ENCODE measurements around the gene EIF4G3.

The EIF4G3 gene

DNA sequence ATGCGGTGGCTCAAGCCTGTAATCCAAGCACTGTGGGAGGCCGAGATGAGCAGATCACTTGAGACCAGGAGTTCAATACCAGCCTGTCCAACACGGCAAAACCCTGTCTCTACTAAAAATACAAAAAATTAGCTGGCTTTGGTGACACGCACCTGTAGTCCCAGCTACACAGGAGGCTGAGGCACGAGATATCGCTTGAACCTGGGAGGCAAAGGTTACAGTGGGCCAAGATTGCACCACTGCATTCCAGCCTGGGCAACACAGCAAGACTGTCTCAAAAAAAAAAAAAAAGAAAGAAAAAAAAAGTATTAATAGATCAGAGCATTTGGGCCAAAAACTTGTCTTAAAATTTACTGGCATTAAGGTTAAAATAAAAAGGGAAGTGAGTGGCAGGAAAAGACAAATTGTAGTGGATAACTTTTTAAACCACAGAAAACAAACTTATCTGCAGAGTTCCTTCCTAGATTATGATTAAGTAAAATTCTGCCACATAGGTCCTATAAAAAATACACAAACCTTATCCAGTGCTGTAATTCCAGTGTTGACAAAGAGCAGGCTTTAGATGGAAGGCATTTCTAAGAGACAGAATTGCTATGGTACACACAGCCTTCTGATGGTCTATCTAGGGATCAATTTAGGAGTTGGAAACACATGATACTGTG lies 53.3 kb downstream of the EIF4G3 start:
- H3K27ac ChIP-seq (ENCODE audit: low read depth, low read length): no peak overlapping the region
- H3K9ac ChIP-seq (ENCODE audit: low read depth, low read length): no peak overlapping the region
- no peaks in the 10 kb centered on the region for H3K27me3 ChIP-seq (ENCODE audit: insufficient read depth, low read length)
- H3K4me1 ChIP-seq (ENCODE audit: insufficient read depth, low read length): peaks cover 9% of the 10 kb centered on the region
- no peaks in the 10 kb centered on the region for H3K9me3 ChIP-seq (ENCODE audit: insufficient read depth, low read depth, low read length)
- H3K36me3 ChIP-seq (ENCODE audit: insufficient read depth, low read length): peaks cover 13% of the 10 kb centered on the region
- H3K4me3 ChIP-seq (ENCODE audit: low read length): no peak overlapping the region
- 95% methylated on average over 6 of the region's 6 CpGs for WGBS

DNA sequence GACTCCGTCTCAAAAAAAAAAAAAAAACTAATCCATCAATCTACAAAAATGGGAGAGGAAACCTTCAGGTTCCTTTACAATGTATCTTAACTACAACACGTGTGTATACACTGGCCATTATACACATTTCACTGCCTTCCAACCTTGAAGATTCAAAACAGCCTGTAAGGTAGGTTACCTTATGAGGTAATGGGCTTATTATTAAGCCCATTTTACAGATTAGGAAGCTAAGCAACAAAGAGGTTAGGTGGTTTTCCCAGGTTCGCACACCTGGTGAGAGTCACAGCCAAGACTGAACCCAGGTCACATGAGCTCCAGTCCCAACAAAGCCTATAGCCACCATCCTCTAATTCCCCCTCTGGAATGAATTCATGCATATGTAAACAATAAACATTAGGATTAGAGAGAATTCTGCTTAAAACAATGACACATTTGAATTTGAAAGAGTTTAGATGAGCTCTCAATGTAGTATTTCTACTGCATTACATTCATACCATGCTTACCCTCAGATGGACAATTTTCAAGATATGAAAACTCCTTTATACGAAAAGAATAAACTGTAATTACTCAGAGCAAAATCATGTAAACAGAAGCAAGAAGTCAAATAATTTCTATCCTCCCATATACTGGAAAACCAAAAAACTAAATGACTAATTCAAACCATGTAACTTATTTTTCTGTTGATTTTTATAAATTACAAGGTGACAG lies 54.8 kb downstream of the EIF4G3 start:
- peaks cover 16% of the 10 kb centered on the region for H3K4me1 ChIP-seq (ENCODE audit: insufficient read depth, low read length)
- H3K9me3 ChIP-seq (ENCODE audit: insufficient read depth, low read depth, low read length): no peaks in the 10 kb centered on the region
- H3K27ac ChIP-seq (ENCODE audit: low read depth, low read length): no peak overlapping the region
- 92% methylated on average over 4 of the region's 4 CpGs for WGBS
- H3K9ac ChIP-seq (ENCODE audit: low read depth, low read length): no peak overlapping the region
- H3K27me3 ChIP-seq (ENCODE audit: insufficient read depth, low read length): no peaks in the 10 kb centered on the region
- no peak overlapping the region for H3K4me3 ChIP-seq (ENCODE audit: low read length)
- peaks cover 13% of the 10 kb centered on the region for H3K36me3 ChIP-seq (ENCODE audit: insufficient read depth, low read length)

DNA sequence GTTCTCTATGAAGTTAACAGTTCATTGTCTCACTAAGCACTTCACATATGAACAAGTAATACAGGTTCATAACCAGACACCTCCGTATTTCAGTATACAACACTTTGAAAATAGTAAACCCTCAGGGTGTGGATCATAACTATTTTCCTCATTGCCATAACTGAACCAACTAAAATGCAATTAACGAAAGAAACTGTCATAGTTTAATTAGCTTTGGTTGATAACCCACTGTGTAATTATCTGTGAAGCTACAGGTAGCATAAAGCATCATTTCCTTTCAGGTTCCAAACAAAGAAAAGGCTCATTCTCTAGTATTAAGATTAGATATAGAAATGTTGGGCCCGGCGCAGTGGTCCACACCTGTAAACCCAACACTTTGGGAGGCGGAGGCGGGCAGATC lies 58.5 kb downstream of the EIF4G3 start:
- Histone ChIP-seq H3K4me3 (ENCODE audit: low read length) (no peak overlapping the region), H3K9me3 (ENCODE audit: insufficient read depth, low read depth, low read length) (no peaks in the 10 kb centered on the region), H3K27me3 (ENCODE audit: insufficient read depth, low read length) (no peaks in the 10 kb centered on the region), H3K9ac (ENCODE audit: low read depth, low read length) (no peak overlapping the region), H3K27ac (ENCODE audit: low read depth, low read length) (no peak overlapping the region), H3K4me1 (ENCODE audit: insufficient read depth, low read length) (peaks cover 7% of the 10 kb centered on the region; the same call in 1 of the 2 replicates), H3K36me3 (ENCODE audit: insufficient read depth, low read length) (peaks cover 3% of the 10 kb centered on the region; the same call in 1 of the 2 replicates)
- 95% methylated on average over 6 of the region's 6 CpGs for WGBS

GRCh38 chr1:21117597-21118001 lies 59.1 kb downstream of the EIF4G3 start:
- H3K4me3 ChIP-seq (ENCODE audit: low read length): no peak overlapping the region
- peaks cover 7% of the 10 kb centered on the region; the same call in 1 of the 2 replicates for H3K4me1 ChIP-seq (ENCODE audit: insufficient read depth, low read length)
- H3K27me3 ChIP-seq (ENCODE audit: insufficient read depth, low read length): no peaks in the 10 kb centered on the region
- H3K36me3 ChIP-seq (ENCODE audit: insufficient read depth, low read length): peaks cover under 1% of the 10 kb centered on the region; the same call in 1 of the 2 replicates
- H3K9me3 ChIP-seq (ENCODE audit: insufficient read depth, low read depth, low read length): no peaks in the 10 kb centered on the region
- peak overlapping the region; percentile 25; the same call in 1 of the 2 replicates for H3K27ac ChIP-seq (ENCODE audit: low read depth, low read length)
- no peak overlapping the region for H3K9ac ChIP-seq (ENCODE audit: low read depth, low read length)
- 92% methylated on average over 2 of the region's 2 CpGs for WGBS

- Histone ChIP-seq H3K4me3 (ENCODE audit: low read length) (no peak overlapping the region), H3K9ac (ENCODE audit: low read depth, low read length) (no peak overlapping the region)
- no CpG with 5 or more reads among the region's 1 CpG for WGBS
These were observed 59.5 kb downstream of the EIF4G3 start for GRCh38 chr1:21117159-21117558.

DNA sequence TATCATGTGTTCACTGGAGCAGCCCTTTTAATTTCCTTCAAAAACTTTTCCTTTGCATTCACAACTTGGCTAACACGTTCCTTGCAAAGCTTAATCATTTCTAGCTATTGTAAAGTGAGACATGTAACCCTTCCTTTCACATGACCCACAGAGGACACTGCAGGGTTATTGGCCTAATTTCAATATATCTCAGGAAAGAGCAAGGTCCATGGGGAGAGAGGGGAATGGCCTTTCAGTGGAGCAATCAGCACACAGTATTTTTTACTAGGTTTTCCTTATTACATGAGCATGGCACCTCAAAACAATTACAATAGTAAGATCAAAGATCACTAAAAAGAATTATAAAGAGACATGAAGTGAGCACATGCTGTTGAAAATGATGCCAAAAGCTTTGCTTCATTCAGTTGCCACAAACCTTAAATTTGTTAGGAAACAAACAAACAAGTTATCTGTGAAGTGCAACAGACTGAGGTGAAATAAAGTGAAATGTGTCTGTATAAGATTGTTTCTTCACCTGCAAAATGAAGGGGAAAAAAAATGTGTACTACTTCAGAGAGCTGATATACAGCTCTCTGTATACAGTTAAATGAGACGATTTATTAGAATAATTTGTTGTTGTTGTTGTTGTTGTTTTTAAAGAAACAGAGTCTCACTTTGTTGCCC lies 61.5 kb downstream of the EIF4G3 start:
- Histone ChIP-seq H3K4me3 (ENCODE audit: low read length) (no peak overlapping the region), H3K4me1 (ENCODE audit: insufficient read depth, low read length) (peaks cover 7% of the 10 kb centered on the region; the same call in 1 of the 2 replicates), H3K9me3 (ENCODE audit: insufficient read depth, low read depth, low read length) (no peaks in the 10 kb centered on the region), H3K9ac (ENCODE audit: low read depth, low read length) (no peak overlapping the region), H3K27me3 (ENCODE audit: insufficient read depth, low read length) (no peaks in the 10 kb centered on the region), H3K36me3 (ENCODE audit: insufficient read depth, low read length) (no peaks in the 10 kb centered on the region), H3K27ac (ENCODE audit: low read depth, low read length) (no peak overlapping the region)
- 96% methylated on average over 2 of the region's 2 CpGs for WGBS

More at GRCh38 chr1:21117159-21117558, 59.5 kb downstream of the EIF4G3 start:
- Histone ChIP-seq H3K4me1 (ENCODE audit: insufficient read depth, low read length) (peaks cover 7% of the 10 kb centered on the region; the same call in 1 of the 2 replicates), H3K9me3 (ENCODE audit: insufficient read depth, low read depth, low read length) (no peaks in the 10 kb centered on the region), H3K27ac (ENCODE audit: low read depth, low read length) (no peak overlapping the region), H3K27me3 (ENCODE audit: insufficient read depth, low read length) (no peaks in the 10 kb centered on the region), H3K36me3 (ENCODE audit: insufficient read depth, low read length) (no peaks in the 10 kb centered on the region)

DNA sequence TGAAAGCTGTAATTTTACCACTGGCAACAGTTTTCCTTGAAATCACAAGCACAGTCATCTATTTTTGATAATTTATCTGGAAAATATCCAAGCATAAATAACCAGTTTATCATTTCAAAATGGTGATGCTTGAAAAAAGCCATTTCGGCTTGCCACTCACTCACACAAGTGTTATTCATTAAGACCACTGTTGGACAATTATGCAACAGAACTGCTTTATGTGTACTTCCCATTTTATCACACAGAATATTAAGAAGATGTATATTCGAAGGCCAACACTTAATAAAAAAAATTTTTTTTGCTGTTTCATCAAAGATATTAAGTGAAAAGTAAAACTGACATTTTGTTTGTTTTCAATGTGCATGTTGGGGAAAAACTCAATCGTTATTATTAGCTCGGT lies 62.3 kb downstream of the EIF4G3 start:
- no peaks in the 10 kb centered on the region for H3K27me3 ChIP-seq (ENCODE audit: insufficient read depth, low read length)
- H3K4me1 ChIP-seq (ENCODE audit: insufficient read depth, low read length): peaks cover 7% of the 10 kb centered on the region; the same call in 1 of the 2 replicates
- no peak overlapping the region for H3K9ac ChIP-seq (ENCODE audit: low read depth, low read length)
- no peak overlapping the region for H3K4me3 ChIP-seq (ENCODE audit: low read length)
- H3K36me3 ChIP-seq (ENCODE audit: insufficient read depth, low read length): no peaks in the 10 kb centered on the region
- WGBS: 97% methylated on average over 3 of the region's 4 CpGs
- no peak overlapping the region for H3K27ac ChIP-seq (ENCODE audit: low read depth, low read length)
- no peaks in the 10 kb centered on the region for H3K9me3 ChIP-seq (ENCODE audit: insufficient read depth, low read depth, low read length)

DNA sequence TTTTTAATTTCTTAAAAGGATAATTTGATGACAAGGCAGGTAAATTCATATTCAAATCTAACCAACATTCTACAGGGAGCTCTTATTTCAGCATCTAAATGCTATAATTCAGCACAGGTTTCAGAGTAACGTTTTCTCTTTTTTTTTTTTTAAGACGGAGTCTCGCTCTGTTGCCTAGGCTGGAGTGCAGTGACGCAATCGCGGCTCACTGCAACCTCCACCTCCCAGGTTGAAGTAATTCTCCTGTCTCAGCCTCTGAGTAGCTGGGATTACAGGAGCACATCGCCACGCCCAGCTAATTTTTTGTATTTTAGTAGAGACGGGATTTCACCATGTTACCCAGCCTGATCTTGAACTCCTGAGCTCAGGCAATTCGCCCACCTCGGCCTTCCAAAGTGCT lies 66.5 kb downstream of the EIF4G3 start:
- H3K9me3 ChIP-seq (ENCODE audit: insufficient read depth, low read depth, low read length): no peaks in the 10 kb centered on the region
- H3K27me3 ChIP-seq (ENCODE audit: insufficient read depth, low read length): no peaks in the 10 kb centered on the region
- H3K4me3 ChIP-seq (ENCODE audit: low read length): no peak overlapping the region
- no peak overlapping the region for H3K9ac ChIP-seq (ENCODE audit: low read depth, low read length)
- H3K4me1 ChIP-seq (ENCODE audit: insufficient read depth, low read length): no peaks in the 10 kb centered on the region
- no peak overlapping the region for H3K27ac ChIP-seq (ENCODE audit: low read depth, low read length)
- H3K36me3 ChIP-seq (ENCODE audit: insufficient read depth, low read length): no peaks in the 10 kb centered on the region
- 94% methylated on average over 11 of the region's 11 CpGs for WGBS

GRCh38 chr1:21106709-21107108 lies 70.0 kb downstream of the EIF4G3 start:
- Histone ChIP-seq H3K27me3 (ENCODE audit: insufficient read depth, low read length) (no peaks in the 10 kb centered on the region), H3K4me1 (ENCODE audit: insufficient read depth, low read length) (peaks cover 7% of the 10 kb centered on the region), H3K9me3 (ENCODE audit: insufficient read depth, low read depth, low read length) (no peaks in the 10 kb centered on the region), H3K36me3 (ENCODE audit: insufficient read depth, low read length) (peaks cover 10% of the 10 kb centered on the region), H3K4me3 (ENCODE audit: low read length) (no peak overlapping the region), H3K27ac (ENCODE audit: low read depth, low read length) (no peak overlapping the region), H3K9ac (ENCODE audit: low read depth, low read length) (no peak overlapping the region)
- WGBS: 79% methylated on average over 2 of the region's 2 CpGs

DNA sequence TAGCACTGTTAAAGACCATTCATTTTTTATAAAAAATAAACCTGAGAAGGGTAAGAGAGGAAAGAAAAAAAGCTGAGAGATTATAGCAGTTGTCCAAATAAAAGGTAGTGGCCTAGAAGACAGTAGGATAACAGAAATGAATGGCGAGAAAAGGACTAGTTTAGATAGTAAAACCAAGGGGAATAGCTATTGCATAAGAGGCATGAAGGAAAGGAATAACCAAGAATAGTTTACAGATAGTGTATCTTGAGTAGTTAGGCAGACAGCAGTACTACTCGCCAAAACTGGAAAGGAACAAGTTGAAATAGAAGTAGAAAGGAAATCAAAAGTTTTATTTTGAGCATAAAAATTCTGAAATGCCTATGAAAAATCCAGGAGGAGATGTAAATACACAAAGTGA lies 70.5 kb downstream of the EIF4G3 start:
- 93% methylated on average over 2 of the region's 2 CpGs for WGBS
- Histone ChIP-seq H3K4me3 (ENCODE audit: low read length) (no peak overlapping the region), H3K9ac (ENCODE audit: low read depth, low read length) (no peak overlapping the region), H3K36me3 (ENCODE audit: insufficient read depth, low read length) (peaks cover 10% of the 10 kb centered on the region), H3K9me3 (ENCODE audit: insufficient read depth, low read depth, low read length) (no peaks in the 10 kb centered on the region), H3K4me1 (ENCODE audit: insufficient read depth, low read length) (peaks cover 9% of the 10 kb centered on the region), H3K27me3 (ENCODE audit: insufficient read depth, low read length) (no peaks in the 10 kb centered on the region), H3K27ac (ENCODE audit: low read depth, low read length) (no peak overlapping the region)

GRCh38 chr1:21105807-21106206 lies 70.9 kb downstream of the EIF4G3 start:
- H3K9me3 ChIP-seq (ENCODE audit: insufficient read depth, low read depth, low read length): no peaks in the 10 kb centered on the region
- H3K9ac ChIP-seq (ENCODE audit: low read depth, low read length): no peak overlapping the region
- no peaks in the 10 kb centered on the region for H3K27me3 ChIP-seq (ENCODE audit: insufficient read depth, low read length)
- peaks cover 13% of the 10 kb centered on the region for H3K4me1 ChIP-seq (ENCODE audit: insufficient read depth, low read length)
- H3K36me3 ChIP-seq (ENCODE audit: insufficient read depth, low read length): peaks cover 10% of the 10 kb centered on the region
- no peak overlapping the region for H3K27ac ChIP-seq (ENCODE audit: low read depth, low read length)
- no peak overlapping the region for H3K4me3 ChIP-seq (ENCODE audit: low read length)
- WGBS: 99% methylated on average over 4 of the region's 4 CpGs
